Thyroid gland (tissue), 4 donors: Measurements from ENCODE around the gene NF1.

Source experiments
- CTCF ChIP-seq, 6 experiments: fragments of 200-600 bp in 3 of 6; fragments of 450-650 bp in 3 of 6; sonication (generic) in 3 of 6; IDR thresholded peaks; one replicate each; pipeline ENCODE4 v1.5.1; 2016 to 2019; ENCODE audit warnings: antibody characterized with exemption in 6 of 6, mild to moderate bottlenecking in 2 of 6, inconsistent platforms in 1 of 6, moderate library complexity in 1 of 6
- POLR2A ChIP-seq, 2 donors: fragments of 450-650 bp; IDR thresholded peaks; one replicate each; pipeline ENCODE4 v1.6.1; 2017; ENCODE audit warnings: antibody characterized with exemption in 2 of 2, mild to moderate bottlenecking in 2 of 2, moderate library complexity in 1 of 2

- no peak for TF ChIP-seq POLR2A (IDR thresholded peaks at IDR 0.05)
- no peak for TF ChIP-seq CTCF (IDR thresholded peaks at IDR 0.05)
Observed at GRCh38 chr17:31357839-31358394, 263.1 kb downstream of the NF1 start.
